ENCODE data around the gene GAS6. TPM values are rescaled to one million over a fixed set of nuclear protein-coding genes. Genes with fewer than 3 reads are reported as not detected.
"Not testable (repeated sequence)": the region's sequence is repeated elsewhere in the genome, so short reads cannot be mapped to it uniquely, and the experiment has no call there.

GAS6 gene
- total and polyA plus RNA-seq, 9 donors = 35.7 to 53.9 (median 42.6) TPM

DNA sequence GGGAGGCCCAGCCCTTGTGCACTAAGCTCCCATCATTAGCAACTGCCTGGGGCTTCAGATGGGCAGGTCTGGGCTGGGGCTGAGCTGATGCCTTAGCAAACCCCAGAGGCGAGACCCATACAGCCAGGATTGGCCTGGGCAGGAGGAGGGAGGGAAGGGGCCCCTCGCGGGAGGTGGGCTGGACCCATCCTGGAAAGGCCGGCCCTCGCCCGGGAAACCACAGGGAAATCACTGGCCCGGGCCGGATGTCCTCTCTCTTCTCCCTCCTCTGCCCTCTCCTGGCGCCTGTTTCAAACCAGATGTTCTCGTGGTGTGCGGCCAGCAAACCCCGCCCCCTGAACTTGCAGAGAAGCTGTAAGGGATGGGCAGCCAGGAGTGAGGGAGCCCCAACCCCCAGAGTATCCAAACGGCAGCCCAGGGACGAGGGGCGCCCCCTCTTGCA is 61.8 kb downstream of the GAS6 start:
- 28% methylated on average over 4 of the region's 15 CpGs for WGBS (ENCODE audit: insufficient coverage)
- DNase-seq = peak; percentile 86

DNA sequence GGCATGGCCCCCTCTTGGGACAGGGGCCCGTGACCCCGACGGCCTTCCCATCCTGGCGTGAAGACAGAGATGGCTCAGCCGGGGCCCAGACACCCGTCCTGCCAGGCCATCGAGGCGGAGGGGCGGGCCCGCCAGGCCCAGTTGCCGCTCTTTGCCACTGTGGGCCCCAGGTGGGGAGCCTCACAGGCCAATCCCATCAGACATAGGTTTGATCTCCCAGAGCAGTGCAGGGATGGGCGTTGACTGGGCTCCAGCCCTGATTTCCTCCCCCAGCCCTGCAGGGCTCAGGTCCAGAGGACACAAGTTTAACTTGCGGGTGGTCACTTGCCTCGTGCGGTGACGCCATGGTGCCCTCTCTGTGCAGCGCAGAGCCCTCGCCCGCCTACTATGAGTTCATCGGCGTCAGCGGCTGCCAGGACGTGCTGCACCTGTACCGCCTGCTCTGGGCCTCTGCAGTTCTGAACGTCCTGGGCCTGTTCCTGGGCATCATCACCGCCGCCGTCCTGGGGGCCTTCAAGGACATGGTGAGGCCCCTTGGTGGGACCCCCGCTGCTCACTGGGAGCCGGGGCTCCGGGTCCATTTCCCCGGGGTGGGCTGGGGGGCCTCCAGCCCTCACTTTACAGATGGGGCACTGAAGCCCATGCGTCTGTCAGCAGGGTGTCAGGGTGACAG is 62.5 kb downstream of the GAS6 start:
- Histone ChIP-seq H3K4me3 (ENCODE audit: low read length) (no peak overlapping the region), H3K9me3 (replicated peaks; ENCODE audit: control insufficient read depth, low read depth, low read length) (no peaks in the 10 kb centered on the region), H3K27ac (ENCODE audit: low read length) (no peak overlapping the region), H3K4me1 (ENCODE audit: control insufficient read depth, insufficient read depth, low read length) (peaks cover 35% of the 10 kb centered on the region), H3K36me3 (ENCODE audit: control insufficient read depth, insufficient read depth, low read length) (no peaks in the 10 kb centered on the region), H3K27me3 (ENCODE audit: control insufficient read depth, insufficient read depth, low read length) (peaks cover 2% of the 10 kb centered on the region)
- no peak for DNase-seq
- 80% methylated on average over 33 of the region's 33 CpGs for WGBS (ENCODE audit: insufficient coverage)

More for the DNA sequence above, 61.8 kb downstream of the GAS6 start:
- Histone ChIP-seq H3K4me1 (ENCODE audit: control insufficient read depth, insufficient read depth, low read length) (peaks cover 35% of the 10 kb centered on the region), H3K27ac (ENCODE audit: low read length) (no peak overlapping the region), H3K9me3 (replicated peaks; ENCODE audit: control insufficient read depth, low read depth, low read length) (peaks cover 3% of the 10 kb centered on the region), H3K27me3 (ENCODE audit: control insufficient read depth, insufficient read depth, low read length) (peaks cover 2% of the 10 kb centered on the region), H3K4me3 (ENCODE audit: low read length) (no peak overlapping the region), H3K36me3 (ENCODE audit: control insufficient read depth, insufficient read depth, low read length) (no peaks in the 10 kb centered on the region)

DNA sequence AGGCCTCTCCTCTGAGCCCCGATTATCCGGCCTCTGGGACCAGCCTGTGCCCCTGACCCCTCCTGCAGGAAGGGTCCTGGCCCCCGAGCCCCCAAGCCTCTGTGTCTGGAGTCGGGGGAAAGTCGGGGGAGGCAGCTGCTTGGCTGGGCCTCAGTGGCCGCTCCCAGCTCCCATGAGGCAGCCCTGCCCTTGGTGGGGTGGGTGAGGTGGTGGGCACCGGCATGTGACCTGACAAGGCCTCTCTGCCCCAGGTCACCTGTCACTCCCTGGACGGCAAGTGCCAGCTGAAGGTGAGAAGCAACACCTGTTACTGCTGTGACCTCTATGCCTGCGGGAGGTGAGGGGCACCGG is 63.3 kb downstream of the GAS6 start:
- WGBS (ENCODE audit: insufficient coverage) = 74% methylated on average over 9 of the region's 10 CpGs

DNA sequence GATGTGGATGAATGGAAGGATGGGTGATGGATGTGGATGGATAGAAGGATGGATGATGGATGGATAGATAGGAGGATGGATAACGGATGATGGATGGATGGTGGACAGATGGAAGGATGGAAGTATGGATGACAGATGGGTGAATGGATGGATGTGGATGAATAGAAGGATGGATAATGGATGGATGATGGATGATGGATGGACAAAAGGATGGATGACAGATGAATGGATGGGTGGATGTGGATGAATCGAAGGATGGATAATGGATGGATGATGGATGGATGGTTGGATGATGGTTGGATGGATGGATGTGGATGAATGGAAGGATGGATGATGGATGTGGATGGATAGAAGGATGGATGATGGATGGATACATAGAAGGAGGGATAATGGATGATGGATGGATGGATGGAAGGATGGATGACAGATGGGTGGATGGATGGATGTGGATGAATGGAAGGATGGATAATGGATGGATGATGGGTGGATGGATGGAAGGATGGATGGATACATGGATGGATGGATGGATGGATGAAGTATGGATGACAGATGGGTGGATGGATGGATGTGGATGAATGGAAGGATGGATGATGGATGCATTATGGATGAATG is 65.6 kb downstream of the GAS6 start:
- H3K36me3 ChIP-seq (ENCODE audit: control insufficient read depth, insufficient read depth, low read length) = no peaks in the 10 kb centered on the region
- 90% methylated on average over 2 of the region's 2 CpGs for WGBS (ENCODE audit: insufficient coverage)
- no peaks in the 10 kb centered on the region for H3K9me3 ChIP-seq (replicated peaks; ENCODE audit: control insufficient read depth, low read depth, low read length)
- peaks cover 35% of the 10 kb centered on the region for H3K4me1 ChIP-seq (ENCODE audit: control insufficient read depth, insufficient read depth, low read length)
- peaks cover 8% of the 10 kb centered on the region for H3K27me3 ChIP-seq (ENCODE audit: control insufficient read depth, insufficient read depth, low read length)
- DNase-seq = no peak
- H3K27ac ChIP-seq (ENCODE audit: low read length) = no peak overlapping the region
- no peak overlapping the region for H3K4me3 ChIP-seq (ENCODE audit: low read length)

More for the DNA sequence above, 63.3 kb downstream of the GAS6 start:
- DNase-seq = no peak
- Histone ChIP-seq H3K4me3 (ENCODE audit: low read length) (no peak overlapping the region), H3K27ac (ENCODE audit: low read length) (no peak overlapping the region), H3K27me3 (ENCODE audit: control insufficient read depth, insufficient read depth, low read length) (peaks cover 5% of the 10 kb centered on the region), H3K4me1 (ENCODE audit: control insufficient read depth, insufficient read depth, low read length) (peaks cover 35% of the 10 kb centered on the region), H3K36me3 (ENCODE audit: control insufficient read depth, insufficient read depth, low read length) (no peaks in the 10 kb centered on the region), H3K9me3 (replicated peaks; ENCODE audit: control insufficient read depth, low read depth, low read length) (no peaks in the 10 kb centered on the region)

DNA sequence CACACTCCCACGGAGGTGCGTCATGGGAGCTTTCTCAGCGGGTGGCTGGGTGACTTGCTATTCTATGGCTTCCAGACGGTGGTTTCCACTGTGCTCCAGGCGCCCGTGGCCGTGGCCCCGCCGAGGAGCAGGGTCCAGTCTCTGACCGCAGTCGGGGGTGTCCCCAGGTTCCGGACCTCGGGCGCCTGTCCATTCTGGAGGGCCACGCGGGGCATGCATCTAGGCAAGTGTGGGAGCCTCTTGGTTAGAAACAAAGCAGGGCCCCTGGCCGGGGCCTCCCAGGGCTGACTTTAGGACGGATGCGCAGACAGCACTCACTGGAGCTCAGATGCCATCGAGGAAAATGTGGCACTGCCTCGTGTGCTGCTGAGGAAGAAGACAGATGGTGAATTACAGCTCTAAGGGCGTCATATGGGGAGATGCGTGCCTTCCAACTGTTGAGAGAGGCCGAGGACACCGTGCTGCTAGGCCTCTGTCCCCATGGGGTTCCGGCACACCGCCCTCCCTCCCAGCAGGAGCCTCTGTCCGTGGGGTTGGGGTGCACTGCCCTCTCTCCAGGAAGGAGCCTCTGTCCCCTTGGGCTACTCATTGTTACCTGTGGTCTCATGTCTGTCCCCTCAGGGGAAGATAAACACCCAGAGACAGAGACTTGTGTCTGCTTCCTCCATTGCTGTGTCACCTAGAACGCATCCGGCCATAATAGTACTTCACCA is 66.8 kb downstream of the GAS6 start:
- Histone ChIP-seq H3K27me3 (ENCODE audit: control insufficient read depth, insufficient read depth, low read length) (peaks cover 10% of the 10 kb centered on the region), H3K4me1 (ENCODE audit: control insufficient read depth, insufficient read depth, low read length) (peaks cover 26% of the 10 kb centered on the region), H3K9me3 (replicated peaks; ENCODE audit: control insufficient read depth, low read depth, low read length) (no peaks in the 10 kb centered on the region), H3K4me3 (ENCODE audit: low read length) (no peak overlapping the region), H3K27ac (ENCODE audit: low read length) (no peak overlapping the region), H3K36me3 (ENCODE audit: control insufficient read depth, insufficient read depth, low read length) (no peaks in the 10 kb centered on the region)
- DNase-seq = no peak
- WGBS (ENCODE audit: insufficient coverage) = 85% methylated on average over 28 of the region's 30 CpGs

DNA sequence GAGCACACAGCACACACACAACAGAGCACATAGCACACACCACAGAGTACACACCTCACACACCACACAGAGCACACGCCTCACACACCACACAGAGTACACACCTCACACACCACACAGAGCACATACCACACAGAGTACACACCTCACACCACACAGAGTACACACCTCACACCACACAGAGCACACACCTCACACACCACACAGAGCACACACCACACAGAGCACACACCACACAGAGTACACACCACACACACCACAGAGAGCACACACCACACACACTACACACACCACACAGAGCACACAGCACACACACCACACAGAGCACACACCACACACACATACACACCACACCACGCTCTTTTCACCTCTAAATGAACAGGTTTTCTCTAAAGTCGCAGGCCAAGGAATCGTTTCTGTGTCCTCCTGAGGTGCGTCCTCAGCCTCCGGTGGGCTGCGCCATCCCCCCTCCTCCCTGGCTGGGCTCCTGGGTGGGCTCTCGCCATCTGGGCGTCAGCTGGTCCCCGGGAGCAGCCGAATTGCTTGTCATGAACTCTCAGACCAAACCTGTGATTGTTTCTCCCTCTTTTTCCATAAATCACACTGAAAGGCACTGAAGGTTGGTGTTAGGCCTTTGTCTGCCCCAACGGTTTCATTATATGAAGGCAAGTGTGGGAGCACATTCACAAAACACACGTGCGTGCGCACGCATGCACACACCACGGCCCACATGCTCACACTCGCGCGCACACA is 67.5 kb downstream of the GAS6 start:
- H3K36me3 ChIP-seq (ENCODE audit: control insufficient read depth, insufficient read depth, low read length) = no peaks in the 10 kb centered on the region
- H3K9me3 ChIP-seq (replicated peaks; ENCODE audit: control insufficient read depth, low read depth, low read length) = no peaks in the 10 kb centered on the region
- DNase-seq = no peak
- H3K4me1 ChIP-seq (ENCODE audit: control insufficient read depth, insufficient read depth, low read length) = peaks cover 19% of the 10 kb centered on the region
- no peak overlapping the region for H3K27ac ChIP-seq (ENCODE audit: low read length)
- WGBS (ENCODE audit: insufficient coverage) = 51% methylated on average over 16 of the region's 20 CpGs
- no peak overlapping the region for H3K4me3 ChIP-seq (ENCODE audit: low read length)
- H3K27me3 ChIP-seq (ENCODE audit: control insufficient read depth, insufficient read depth, low read length) = peaks cover 12% of the 10 kb centered on the region

DNA sequence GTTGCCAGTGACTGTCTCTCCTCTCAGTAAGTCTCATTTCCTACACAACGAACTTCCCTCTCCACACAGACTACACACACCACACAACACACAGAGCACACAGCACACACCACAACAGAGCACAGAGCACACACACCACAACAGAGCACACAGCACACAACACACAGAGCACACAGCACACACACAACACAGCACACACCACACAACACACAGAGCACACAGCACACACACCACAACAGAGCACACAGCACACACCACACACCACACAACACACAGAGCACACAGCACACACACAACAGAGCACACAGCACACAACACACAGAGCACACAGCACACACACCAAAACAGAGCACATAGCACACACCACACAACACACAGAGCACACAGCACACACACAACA is 68.5 kb downstream of the GAS6 start:
- Histone ChIP-seq H3K27me3 (ENCODE audit: control insufficient read depth, insufficient read depth, low read length) (peaks cover 12% of the 10 kb centered on the region), H3K4me1 (ENCODE audit: control insufficient read depth, insufficient read depth, low read length) (peaks cover 14% of the 10 kb centered on the region)
- not testable (repeated sequence) for H3K4me3 ChIP-seq (ENCODE audit: low read length); H3K36me3 ChIP-seq (ENCODE audit: control insufficient read depth, insufficient read depth, low read length); H3K9me3 ChIP-seq (replicated peaks; ENCODE audit: control insufficient read depth, low read depth, low read length); DNase-seq; H3K27ac ChIP-seq (ENCODE audit: low read length)
- WGBS (ENCODE audit: insufficient coverage) = 30% methylated on average over 1 of the region's 1 CpG

DNA sequence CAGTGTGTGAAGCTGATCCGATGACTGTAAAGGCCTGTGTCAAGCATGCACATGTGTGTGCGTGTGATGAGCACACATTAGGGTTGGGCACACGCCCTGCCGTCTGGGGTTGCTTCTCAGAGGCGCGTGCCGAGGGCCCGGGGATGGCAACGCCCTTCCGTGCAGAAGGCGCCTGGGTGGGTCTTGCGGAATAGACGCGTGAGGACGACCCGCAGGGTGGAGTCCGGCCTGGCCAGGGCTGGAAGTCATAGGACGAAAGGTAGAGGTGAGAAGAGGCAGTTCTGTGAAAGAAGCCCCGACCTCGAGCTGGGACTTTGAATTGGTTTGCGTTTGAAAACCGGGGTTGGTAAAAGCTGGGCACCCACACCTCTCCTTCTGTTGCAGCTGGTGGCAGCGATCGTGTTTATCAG is 69.1 kb downstream of the GAS6 start:
- H3K27me3 ChIP-seq (ENCODE audit: control insufficient read depth, insufficient read depth, low read length) = peaks cover 12% of the 10 kb centered on the region
- H3K9me3 ChIP-seq (replicated peaks; ENCODE audit: control insufficient read depth, low read depth, low read length) = no peaks in the 10 kb centered on the region
- H3K4me1 ChIP-seq (ENCODE audit: control insufficient read depth, insufficient read depth, low read length) = peaks cover 9% of the 10 kb centered on the region
- H3K36me3 ChIP-seq (ENCODE audit: control insufficient read depth, insufficient read depth, low read length) = no peaks in the 10 kb centered on the region
- H3K4me3 ChIP-seq (ENCODE audit: low read length) = no peak overlapping the region
- H3K27ac ChIP-seq (ENCODE audit: low read length) = no peak overlapping the region
- no peak for DNase-seq
- WGBS (ENCODE audit: insufficient coverage) = 86% methylated on average over 24 of the region's 24 CpGs

DNA sequence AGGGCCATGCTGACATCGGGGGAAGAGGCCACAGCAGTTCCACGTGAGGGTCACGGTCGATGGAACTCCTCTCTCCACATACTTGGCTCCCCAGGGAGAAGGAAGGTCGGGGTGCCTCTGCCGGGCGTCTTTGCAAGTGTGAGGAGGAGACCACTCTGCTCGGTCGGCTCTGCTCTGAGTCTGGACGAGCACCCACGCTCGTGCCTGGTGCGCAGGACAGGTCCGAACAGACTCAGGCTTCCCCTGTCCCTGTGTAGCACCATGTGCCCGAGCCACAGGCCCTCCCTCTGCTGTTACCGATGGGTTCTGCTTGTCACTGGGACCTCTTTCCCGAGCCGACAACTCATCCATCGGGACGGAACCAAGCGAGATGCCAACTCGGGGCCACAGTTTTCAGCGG is 69.8 kb downstream of the GAS6 start:
- WGBS (ENCODE audit: insufficient coverage) = 88% methylated on average over 18 of the region's 23 CpGs
- no peak overlapping the region for H3K27ac ChIP-seq (ENCODE audit: low read length)
- H3K36me3 ChIP-seq (ENCODE audit: control insufficient read depth, insufficient read depth, low read length) = no peaks in the 10 kb centered on the region
- no peak for DNase-seq
- no peak overlapping the region for H3K4me3 ChIP-seq (ENCODE audit: low read length)
- peaks cover 13% of the 10 kb centered on the region for H3K27me3 ChIP-seq (ENCODE audit: control insufficient read depth, insufficient read depth, low read length)
- no peaks in the 10 kb centered on the region for H3K9me3 ChIP-seq (replicated peaks; ENCODE audit: control insufficient read depth, low read depth, low read length)
- peaks cover 2% of the 10 kb centered on the region for H3K4me1 ChIP-seq (ENCODE audit: control insufficient read depth, insufficient read depth, low read length)

DNA sequence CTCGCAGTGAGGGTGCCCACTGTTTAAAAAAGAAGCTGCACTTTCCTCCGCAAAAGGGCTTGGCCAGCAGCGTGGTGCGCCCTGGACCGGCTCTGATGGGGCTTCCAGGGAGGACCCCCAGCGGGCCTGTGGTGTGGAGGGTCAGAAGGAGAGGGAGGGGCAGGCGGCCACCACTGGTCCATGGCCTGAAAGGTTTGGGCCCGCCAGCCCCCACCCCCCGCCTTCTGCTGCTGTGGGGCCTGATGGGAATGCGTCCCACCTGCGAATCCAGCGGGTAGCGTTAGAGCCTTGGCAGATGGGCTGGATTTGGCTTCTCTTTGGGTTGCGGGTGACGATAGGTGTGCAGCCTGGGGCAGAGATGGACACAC is 70.2 kb downstream of the GAS6 start:
- Histone ChIP-seq H3K4me3 (ENCODE audit: low read length) (no peak overlapping the region), H3K36me3 (ENCODE audit: control insufficient read depth, insufficient read depth, low read length) (no peaks in the 10 kb centered on the region), H3K9me3 (replicated peaks; ENCODE audit: control insufficient read depth, low read depth, low read length) (no peaks in the 10 kb centered on the region), H3K27ac (ENCODE audit: low read length) (no peak overlapping the region), H3K4me1 (ENCODE audit: control insufficient read depth, insufficient read depth, low read length) (no peaks in the 10 kb centered on the region), H3K27me3 (ENCODE audit: control insufficient read depth, insufficient read depth, low read length) (peaks cover 14% of the 10 kb centered on the region)
- no peak for DNase-seq
- WGBS (ENCODE audit: insufficient coverage) = 94% methylated on average over 11 of the region's 15 CpGs

Measured in muscle of leg (tissue), 11 donors.